H1 (cell line): Measurements from ENCODE around the gene GCSAM. TPM values are rescaled to one million over a fixed set of nuclear protein-coding genes. Genes with fewer than 3 reads are reported as not detected.

Experiments
- CTCF ChIA-PET: fragments of 300-600 bp; sonication (Branson Sonifier 250); formaldehyde crosslinking; loops from one replicate; lab custom pipeline; 2021; ENCODE audit not compliant: partially characterized antibody; lab: Charles Lee
- POLR2A ChIA-PET: fragments of 300-600 bp; sonication (Branson Sonifier 250); formaldehyde crosslinking; loops from one replicate; lab custom pipeline; 2021; ENCODE audit warnings: inconsistent platforms; ENCODE audit not compliant: partially characterized antibody; lab: Charles Lee
- DNase-seq, 2 experiments: peaks; one replicate each; pipeline versions ENCODE4 v3.0.0 to v3.0.0-alpha.2; 2010 to 2022; ENCODE audit warnings: low spot score in 2 of 2, low read depth in 1 of 2, mixed read lengths in 1 of 2
- FAIRE-seq: peaks from 2 replicates; lab custom pipeline; 2011; peaks lifted over from hg19 to GRCh38; lab: Jason Lieb, UNC
- H2AFZ ChIP-seq: 2 replicates; pipeline ENCODE4 v1.8.1; 2012; ENCODE audit warnings: low read length, inconsistent platforms
- H2AK5ac ChIP-seq: 2 replicates; pipeline ENCODE4 v1.6.1; 2013; ENCODE audit warnings: low read depth, low read length
- H2BK120ac ChIP-seq: replicated peaks from 2 replicates; pipeline ENCODE3; 2013; ENCODE audit warnings: low read depth, low read length, inconsistent platforms
- H2BK12ac ChIP-seq: 2 replicates; pipeline ENCODE4 v1.6.1; 2013; ENCODE audit warnings: low read depth, low read length
- H2BK15ac ChIP-seq: 2 replicates; pipeline ENCODE4 v1.6.1; 2013; ENCODE audit warnings: low read length
- H2BK20ac ChIP-seq: 2 replicates; pipeline ENCODE4 v1.6.1; 2013; ENCODE audit warnings: low read length
- H2BK5ac ChIP-seq: 2 replicates; pipeline ENCODE4 v1.6.1; 2013; ENCODE audit warnings: low read depth, low read length
- H3K14ac ChIP-seq: 2 replicates; pipeline ENCODE4 v1.6.1; 2013; ENCODE audit warnings: inconsistent platforms; ENCODE audit not compliant: insufficient read length
- H3K18ac ChIP-seq: 2 replicates; pipeline ENCODE4 v1.6.1; 2013; ENCODE audit warnings: low read length; ENCODE audit errors: extremely low read depth
- H3K23ac ChIP-seq: 2 replicates; pipeline ENCODE4 v1.6.1; 2013; ENCODE audit warnings: inconsistent platforms; ENCODE audit not compliant: insufficient read length
- H3K23me2 ChIP-seq: 2 replicates; pipeline ENCODE4 v1.6.1; 2013; ENCODE audit warnings: low read depth, low read length
- H3K27ac ChIP-seq: 2 replicates; pipeline ENCODE4 v1.6.1; 2011; ENCODE audit warnings: low read depth, low read length, inconsistent platforms
- H3K27me3 ChIP-seq, 4 experiments: replicated peaks in 1 of 4; 1 replicate in 1 of 4; 2 replicates in 3 of 4; pipeline versions ENCODE4 v1.6.1 to v1.8.1; 2011 to 2013; ENCODE audit warnings: low read length in 3 of 4, mild to moderate bottlenecking in 3 of 4, inconsistent platforms in 2 of 4, mixed read lengths in 2 of 4, moderate library complexity in 1 of 4; ENCODE audit not compliant: control insufficient read depth in 3 of 4, insufficient read depth in 3 of 4; ENCODE audit errors: extremely low read depth in 1 of 4
- H3K36me3 ChIP-seq, 4 experiments: 2 replicates each; pipeline versions ENCODE4 v1.6.1 to v1.8.1; 2011 to 2013; ENCODE audit warnings: mild to moderate bottlenecking in 4 of 4, low read length in 3 of 4, moderate library complexity in 2 of 4, control low read depth in 1 of 4, inconsistent platforms in 1 of 4; ENCODE audit not compliant: insufficient read depth in 4 of 4, control insufficient read depth in 2 of 4
- H3K4ac ChIP-seq: replicated peaks from 2 replicates; pipeline ENCODE3; 2013; ENCODE audit warnings: low read length, low read depth, mixed read lengths, inconsistent platforms; ENCODE audit not compliant: insufficient read length
- H3K4me1 ChIP-seq, 4 experiments: replicated peaks in 1 of 4; 1 replicate in 1 of 4; 2 replicates in 3 of 4; pipeline versions ENCODE4 v1.6.1 to v1.8.1; 2011 to 2013; ENCODE audit warnings: low read length in 3 of 4, inconsistent platforms in 2 of 4, mixed read lengths in 1 of 4; ENCODE audit not compliant: insufficient read depth in 4 of 4, control insufficient read depth in 3 of 4
- H3K4me2 ChIP-seq, 2 experiments: 2 replicates each; pipeline versions ENCODE4 v1.6.1 to v1.8.1; 2011 to 2013; ENCODE audit warnings: low read depth in 2 of 2, low read length in 2 of 2, control low read depth in 1 of 2, inconsistent platforms in 1 of 2, mild to moderate bottlenecking in 1 of 2; ENCODE audit not compliant: insufficient read depth in 1 of 2
- H3K4me3 ChIP-seq, 4 experiments: fragments of 200-600, 300-600 bp in 1 of 4; sonication (generic), shearing (Covaris generic), sonication (Bioruptor Twin) in 1 of 4; 2 replicates each; pipeline versions ENCODE4 v1.5.1 to v1.8.1; 2011 to 2016; ENCODE audit warnings: low read length in 4 of 4, low read depth in 3 of 4, control low read depth in 2 of 4, inconsistent platforms in 2 of 4, mild to moderate bottlenecking in 2 of 4, mixed read lengths in 1 of 4, moderate library complexity in 1 of 4; ENCODE audit not compliant: insufficient read depth in 2 of 4; ENCODE audit errors: extremely low read depth in 1 of 4
- H3K56ac ChIP-seq: replicated peaks from 2 replicates; pipeline ENCODE3; 2013; ENCODE audit warnings: low read depth, mild to moderate bottlenecking, mixed read lengths, low read length, inconsistent platforms; ENCODE audit not compliant: insufficient read length
- H3K79me1 ChIP-seq: 2 replicates; pipeline ENCODE4 v1.6.1; 2013; ENCODE audit warnings: low read depth, low read length, control low read depth
- H3K79me2 ChIP-seq, 2 experiments: 2 replicates each; pipeline versions ENCODE4 v1.6.1 to v1.8.1; 2012 to 2013; ENCODE audit warnings: low read length in 2 of 2, mild to moderate bottlenecking in 2 of 2, inconsistent platforms in 1 of 2; ENCODE audit not compliant: insufficient read depth in 2 of 2, control insufficient read depth in 1 of 2
- H3K9ac ChIP-seq, 4 experiments: replicated peaks in 1 of 4; 1 replicate in 1 of 4; 2 replicates in 3 of 4; pipeline versions ENCODE4 v1.6.1 to v1.8.1; 2011 to 2013; ENCODE audit warnings: low read depth in 3 of 4, low read length in 3 of 4, control low read depth in 2 of 4, mild to moderate bottlenecking in 2 of 4, moderate library complexity in 2 of 4, inconsistent platforms in 1 of 4; ENCODE audit errors: extremely low read depth in 1 of 4
- H3K9me3 ChIP-seq, 2 experiments: 2 replicates each; pipeline versions ENCODE4 v1.6.1 to v1.8.1; 2012 to 2013; ENCODE audit warnings: mild to moderate bottlenecking in 2 of 2, moderate library complexity in 2 of 2, control low read depth in 1 of 2, inconsistent platforms in 1 of 2, low read depth in 1 of 2, low read length in 1 of 2, mixed read lengths in 1 of 2; ENCODE audit not compliant: insufficient read depth in 2 of 2
- H4K20me1 ChIP-seq, 2 experiments: replicated peaks in 1 of 2; 2 replicates each; pipeline versions ENCODE3 to v1.8.1; 2011 to 2013; ENCODE audit warnings: inconsistent platforms in 2 of 2, low read length in 2 of 2, mild to moderate bottlenecking in 1 of 2; ENCODE audit not compliant: insufficient read depth in 2 of 2, control insufficient read depth in 1 of 2
- H4K5ac ChIP-seq: 2 replicates; pipeline ENCODE4 v1.6.1; 2013; ENCODE audit warnings: low read length, low read depth, mixed read lengths, inconsistent platforms; ENCODE audit not compliant: insufficient read length
- H4K8ac ChIP-seq: 2 replicates; pipeline ENCODE4 v1.8.0; 2013; ENCODE audit warnings: mild to moderate bottlenecking, moderate library complexity, low read length, inconsistent platforms; ENCODE audit not compliant: insufficient read depth; ENCODE audit errors: extremely low read depth
- H4K91ac ChIP-seq: replicated peaks from 2 replicates; pipeline ENCODE3; 2013; ENCODE audit warnings: low read length, mixed read lengths, inconsistent platforms; ENCODE audit not compliant: insufficient read length
- ASH2L ChIP-seq: fragments of 200-600, 300-600 bp; sonication (generic); IDR thresholded peaks from one replicate; pipeline ENCODE4 v1.7.1; 2017; ENCODE audit warnings: low read length
- ATF3 ChIP-seq: IDR thresholded peaks from 2 replicates; pipeline ENCODE4 v1.6.1; 2011; ENCODE audit warnings: low read depth, mild to moderate bottlenecking, low read length; ENCODE audit not compliant: insufficient read depth
- BACH1 ChIP-seq: IDR thresholded peaks from 2 replicates; pipeline ENCODE4 v1.6.1; 2012; ENCODE audit warnings: low read length, improper control_type of control experiment
- EZH2 ChIP-seq: fragments of 200-600 bp; sonication (generic); IDR thresholded peaks from 2 replicates; pipeline ENCODE4 v1.7.1; 2012; ENCODE audit warnings: low read depth, mild to moderate bottlenecking, moderate library complexity, low read length, inconsistent platforms; ENCODE audit not compliant: severe bottlenecking
- FOSL1 ChIP-seq: IDR thresholded peaks from 2 replicates; pipeline ENCODE4 v1.6.1; 2011; ENCODE audit warnings: mild to moderate bottlenecking, low read depth, low read length, moderate library complexity; ENCODE audit not compliant: insufficient read depth
- HDAC2 ChIP-seq, 2 experiments: fragments of 300-600 bp in 1 of 2; sonication (generic) in 1 of 2; IDR thresholded peaks; 2 replicates each; pipeline ENCODE4 v1.6.1; 2011 to 2012; ENCODE audit warnings: low read depth in 2 of 2, low read length in 2 of 2, mild to moderate bottlenecking in 2 of 2, moderate library complexity in 2 of 2, borderline replicate concordance in 1 of 2, inconsistent platforms in 1 of 2
- JUND ChIP-seq: IDR thresholded peaks from 2 replicates; pipeline ENCODE4 v1.6.1; 2011; ENCODE audit warnings: mild to moderate bottlenecking, improper control_type of control experiment, low read length
- MAFK ChIP-seq: IDR thresholded peaks from 2 replicates; pipeline ENCODE4 v1.6.1; 2012; ENCODE audit warnings: low read depth, mild to moderate bottlenecking, improper control_type of control experiment, low read length
- POLR2AphosphoS5 ChIP-seq: IDR thresholded peaks from 2 replicates; pipeline ENCODE4 v1.6.1; 2011; ENCODE audit warnings: low read depth, low read length
- TAF1 ChIP-seq: IDR thresholded peaks from 2 replicates; pipeline ENCODE4 v1.6.1; 2011; ENCODE audit warnings: mild to moderate bottlenecking, low read depth, low read length
- YY1 ChIP-seq: IDR thresholded peaks from 2 replicates; pipeline ENCODE4 v1.6.1; 2011; ENCODE audit warnings: low read depth, mild to moderate bottlenecking, low read length
- WGBS, 2 experiments: shearing (Covaris generic) in 1 of 2; methylation state at CpG; one replicate each; pipeline versions ENCODE4 v1.1.6 to v1.1.7; 2013 to 2015; ENCODE audit warnings: low lambda C conversion rate in 2 of 2, mixed read lengths in 2 of 2, inconsistent platforms in 1 of 2, low coverage in 1 of 2, missing lambda C conversion rate in 1 of 2; ENCODE audit not compliant: insufficient replicate concordance in 2 of 2, insufficient coverage in 1 of 2, insufficient read length in 1 of 2; ENCODE audit errors: extremely low coverage in 1 of 2, missing lambda C conversion rate in 1 of 2; 5-methylcytosine and 5-hydroxymethylcytosine counted together
- polyA plus RNA-seq, 7 experiments: library from polyadenylated mRNA; depleted of rRNA in 3 of 7; stranded (reverse) in 5 of 7; unstranded in 2 of 7; fragments of >200 nt in 5 of 7; fragments of 200-250 nt in 2 of 7; gene quantifications; 1 replicate in 5 of 7; 2 replicates in 1 of 7; 4 replicates in 1 of 7; pipeline versions ENCODE4 v1.2.1 to v1.2.3, GENCODE V29; 2011 to 2013; ENCODE audit warnings: missing spikeins in 2 of 7, mixed read lengths in 2 of 7
- total RNA-seq: library from RNA; stranded (reverse); fragmentation: NEBNext Ultra II Directional; extraction: Animal tissue kit (Norgen Biotek cat#: 25700); gene quantifications from 2 replicates; pipeline ENCODE4 v1.2.1, GENCODE V29; 2021

GCSAM gene
- total and polyA plus RNA-seq, 2 of the 8 experiments (the other 6 are each of a cell fraction or from before 2014, with no cell fraction given): not detected

- H2BK120ac ChIP-seq: no peak overlapping the region
- no peak overlapping the region for H3K56ac ChIP-seq
- no peak overlapping the region for H2BK20ac ChIP-seq
- H3K27me3 ChIP-seq: no peaks in the 10 kb centered on the region
- H3K79me1 ChIP-seq: no peaks in the 10 kb centered on the region
- H3K4me2 ChIP-seq: no peak overlapping the region
- H3K4me3 ChIP-seq: no peak overlapping the region
- DNase-seq: no peak
- no peaks in the 10 kb centered on the region for H3K23me2 ChIP-seq
- no peaks in the 10 kb centered on the region for H3K79me2 ChIP-seq
- H3K18ac ChIP-seq: no peak overlapping the region
- no peaks in the 10 kb centered on the region for H4K20me1 ChIP-seq
- no peak overlapping the region for H4K91ac ChIP-seq
- H3K14ac ChIP-seq: no peak overlapping the region
- H2AK5ac ChIP-seq: no peak overlapping the region
- no peak overlapping the region for H3K9ac ChIP-seq
- H3K27ac ChIP-seq: no peak overlapping the region
- no peak overlapping the region for H2AFZ ChIP-seq
- peaks cover 0 to 17% (median 8%) of the 10 kb centered on the region in 4 experiments; a peak in 5 of 7 replicates for H3K4me1 ChIP-seq
- no peak overlapping the region for H4K5ac ChIP-seq
- POLR2A ChIA-PET: interaction anchor here (1.1 kb wide), 1 partner anchor 12 kb away, joined by 3 read pairs; no protein-coding TSS in a partner anchor
- H2BK15ac ChIP-seq: no peak overlapping the region
- H4K8ac ChIP-seq: no peak overlapping the region
- CTCF ChIA-PET: interaction anchor here (1.0 to 1.9 kb wide), 4 partner anchors 10 to 172 kb away, joined by 3 to 11 read pairs (median 5); partner anchors contain the start of gene SLC9C1
- FAIRE-seq: no peak
- WGBS, 2 experiments: 90% methylated on average over 2 of the region's 2 CpGs; no CpG with 5 or more reads in 1 of the 2 experiments
- no peak overlapping the region for H2BK12ac ChIP-seq
- H3K23ac ChIP-seq: no peak overlapping the region
- no peak overlapping the region for H2BK5ac ChIP-seq
- no peak overlapping the region for H3K4ac ChIP-seq
- peaks cover 0 to 3% (median under 1%) of the 10 kb centered on the region in 4 experiments; a peak in 4 of 8 replicates for H3K36me3 ChIP-seq
- H3K9me3 ChIP-seq: no peaks in the 10 kb centered on the region
- no peak for TF ChIP-seq HDAC2 (IDR thresholded peaks at IDR 0.05; ENCODE audit: borderline replicate concordance in 1 of 2, low read depth in 2 of 2, low read length in 2 of 2)
- TF ChIP-seq TAF1: no peak
- TF ChIP-seq ATF3: no peak
- no peak for TF ChIP-seq EZH2
- TF ChIP-seq YY1: no peak
- no peak for TF ChIP-seq FOSL1
- TF ChIP-seq JUND: no peak
- no peak for TF ChIP-seq POLR2AphosphoS5
- TF ChIP-seq MAFK: no peak
- no peak for TF ChIP-seq BACH1
- TF ChIP-seq ASH2L: no peak
Observed at GRCh38 chr3:112121577-112122547, 11.2 kb downstream of the GCSAM start.
